HG03575 (cell line): ENCODE data around the gene SLC19A1.

Source experiments
- ATAC-seq: cut with Tn5 transposase; IDR thresholded peaks from one replicate; pipeline ENCODE4 v1.9.1; 2021; ENCODE audit not compliant: unreplicated experiment, insufficient number of reproducible peaks, low FRiP score; ENCODE audit errors: extremely low read depth

Gene SLC19A1

DNA sequence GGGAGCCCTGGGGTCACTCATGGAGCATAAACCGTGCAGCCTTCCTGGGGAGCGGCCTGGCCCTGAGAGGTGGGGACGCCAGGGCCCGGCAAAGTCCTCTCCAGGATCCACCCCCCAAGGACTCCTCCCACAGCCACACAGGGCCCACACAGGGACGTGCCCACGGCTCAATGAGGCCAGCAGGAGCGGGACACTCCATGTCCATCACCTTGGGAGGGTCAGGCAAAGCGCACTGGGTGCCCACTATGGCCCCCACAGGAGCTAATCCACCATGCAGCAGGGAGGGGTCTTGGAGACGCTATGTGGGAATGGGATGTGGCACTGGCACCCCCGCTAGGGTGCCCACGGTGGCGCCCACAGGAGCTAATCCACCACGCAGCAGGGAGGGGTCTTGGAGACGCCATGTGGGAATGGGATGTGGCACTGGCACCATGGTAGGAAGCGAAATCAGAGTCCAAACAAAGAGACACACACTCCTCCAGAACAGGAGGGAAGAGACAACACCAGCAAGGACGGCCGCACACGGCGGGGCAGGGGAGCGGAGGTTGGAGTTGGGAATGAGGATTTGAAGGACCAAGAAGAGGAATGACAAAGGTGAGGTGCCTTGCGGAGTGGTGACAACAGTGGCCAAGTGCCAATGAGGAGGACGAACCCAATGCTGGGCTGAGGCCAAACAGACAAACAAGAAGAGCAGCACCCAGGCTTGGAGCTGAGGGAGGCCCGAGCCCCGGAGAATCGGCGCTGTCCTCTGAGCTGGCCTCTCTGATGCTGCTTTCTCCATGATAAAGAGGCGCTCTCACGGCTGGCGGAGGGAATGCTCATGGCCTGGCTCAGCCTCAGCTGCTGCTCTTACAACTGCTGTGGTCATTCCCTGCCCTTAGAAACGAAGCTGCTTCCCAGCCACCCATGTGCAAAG lies 18.1 kb upstream of the SLC19A1 start:
- ATAC-seq, result no peak

DNA sequence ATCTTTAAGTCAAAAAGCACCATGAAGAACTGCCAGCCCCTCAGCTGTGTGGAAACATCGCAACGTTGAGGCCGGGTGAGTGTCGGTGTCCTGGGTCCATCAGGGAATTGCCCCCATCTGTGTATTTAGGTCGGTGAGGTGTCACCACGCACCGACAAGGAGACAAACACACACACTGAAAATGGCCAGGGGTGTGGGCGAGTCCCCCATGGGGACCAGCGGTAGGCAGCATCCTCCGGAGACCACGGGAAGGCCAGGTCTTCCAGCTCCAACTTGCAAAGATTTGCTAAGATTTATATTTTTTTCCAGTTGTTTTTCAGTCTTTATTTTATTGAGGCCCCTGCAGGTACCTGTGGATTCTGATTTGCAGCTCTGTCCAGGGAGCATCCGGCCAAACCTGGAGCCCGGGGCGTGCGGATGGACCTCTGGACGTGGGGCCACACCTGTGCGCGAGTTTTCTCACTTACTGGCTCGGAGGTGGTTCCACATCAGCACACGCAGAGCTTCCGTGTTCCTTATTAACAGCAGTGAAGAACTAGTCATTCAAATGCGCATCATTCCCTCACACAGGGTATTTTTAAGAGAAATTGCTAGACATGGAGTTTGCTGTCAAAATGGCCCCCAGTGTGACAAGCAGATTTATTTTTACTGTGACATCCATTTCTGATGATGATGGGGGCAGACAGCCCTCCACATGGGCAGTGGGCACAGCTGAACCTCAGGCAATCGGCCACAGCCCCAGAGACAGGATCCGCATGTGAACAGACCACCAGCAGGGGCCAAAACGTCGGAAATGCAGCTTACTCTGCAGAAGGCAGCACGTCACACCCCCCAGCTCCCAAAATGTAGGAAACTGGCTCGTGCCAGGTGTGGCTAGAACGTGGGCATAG lies 17.2 kb upstream of the SLC19A1 start:
- no peak for ATAC-seq

DNA sequence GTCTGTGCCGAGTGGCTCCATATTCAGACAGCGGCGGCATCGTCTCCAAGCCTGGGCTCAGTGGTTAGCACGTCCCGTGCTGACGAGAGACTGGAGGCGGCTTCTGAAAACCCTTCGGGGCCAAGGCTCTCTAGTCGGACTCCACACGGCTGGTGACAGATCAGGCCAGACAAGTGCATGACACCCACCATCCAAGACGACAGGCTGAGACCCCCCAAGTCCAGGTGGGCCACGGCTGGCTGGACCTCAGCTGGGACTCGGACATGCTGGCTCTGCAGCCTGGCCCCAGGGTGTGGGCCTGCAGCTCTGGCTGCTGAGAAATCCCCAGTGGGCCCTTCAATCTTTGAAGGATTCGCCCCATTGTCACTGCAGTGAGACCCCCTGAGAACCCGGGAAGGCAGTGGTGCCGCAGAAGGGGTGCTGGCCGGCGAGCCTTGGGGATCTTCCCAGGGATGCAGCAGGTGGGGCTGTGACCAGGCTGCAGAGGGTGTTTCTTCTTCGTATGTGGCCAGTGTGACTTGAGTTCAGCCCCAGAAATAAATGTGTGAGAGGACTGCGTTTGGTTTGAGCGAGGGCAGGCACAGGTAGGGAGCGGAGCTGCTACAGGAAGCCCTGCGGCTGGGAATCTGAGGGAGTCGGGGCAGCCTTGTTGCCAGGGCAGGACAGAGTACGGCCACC lies 15.9 kb upstream of the SLC19A1 start:
- ATAC-seq, result no peak

DNA sequence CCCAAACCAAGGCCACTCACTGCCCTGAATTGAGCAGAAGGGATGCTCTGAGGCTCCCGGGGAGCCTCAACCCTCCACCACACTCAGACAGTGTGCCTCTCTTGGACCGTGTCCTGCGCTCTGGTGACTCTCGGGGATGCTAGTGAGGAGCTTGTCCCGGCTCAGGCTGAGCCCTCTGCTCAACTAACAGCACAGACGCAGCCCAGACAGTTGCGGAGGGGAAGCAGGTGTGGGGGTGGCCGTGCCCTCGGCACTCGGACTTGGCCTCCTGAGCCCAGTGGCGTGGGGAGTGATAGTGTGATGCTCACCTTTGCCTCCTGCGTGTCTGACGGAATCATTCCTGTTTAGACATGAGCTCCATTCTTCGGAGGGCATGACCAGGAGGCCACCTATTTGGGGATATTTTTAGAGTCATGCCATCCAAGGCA lies 15.4 kb upstream of the SLC19A1 start:
- no peak for ATAC-seq

DNA sequence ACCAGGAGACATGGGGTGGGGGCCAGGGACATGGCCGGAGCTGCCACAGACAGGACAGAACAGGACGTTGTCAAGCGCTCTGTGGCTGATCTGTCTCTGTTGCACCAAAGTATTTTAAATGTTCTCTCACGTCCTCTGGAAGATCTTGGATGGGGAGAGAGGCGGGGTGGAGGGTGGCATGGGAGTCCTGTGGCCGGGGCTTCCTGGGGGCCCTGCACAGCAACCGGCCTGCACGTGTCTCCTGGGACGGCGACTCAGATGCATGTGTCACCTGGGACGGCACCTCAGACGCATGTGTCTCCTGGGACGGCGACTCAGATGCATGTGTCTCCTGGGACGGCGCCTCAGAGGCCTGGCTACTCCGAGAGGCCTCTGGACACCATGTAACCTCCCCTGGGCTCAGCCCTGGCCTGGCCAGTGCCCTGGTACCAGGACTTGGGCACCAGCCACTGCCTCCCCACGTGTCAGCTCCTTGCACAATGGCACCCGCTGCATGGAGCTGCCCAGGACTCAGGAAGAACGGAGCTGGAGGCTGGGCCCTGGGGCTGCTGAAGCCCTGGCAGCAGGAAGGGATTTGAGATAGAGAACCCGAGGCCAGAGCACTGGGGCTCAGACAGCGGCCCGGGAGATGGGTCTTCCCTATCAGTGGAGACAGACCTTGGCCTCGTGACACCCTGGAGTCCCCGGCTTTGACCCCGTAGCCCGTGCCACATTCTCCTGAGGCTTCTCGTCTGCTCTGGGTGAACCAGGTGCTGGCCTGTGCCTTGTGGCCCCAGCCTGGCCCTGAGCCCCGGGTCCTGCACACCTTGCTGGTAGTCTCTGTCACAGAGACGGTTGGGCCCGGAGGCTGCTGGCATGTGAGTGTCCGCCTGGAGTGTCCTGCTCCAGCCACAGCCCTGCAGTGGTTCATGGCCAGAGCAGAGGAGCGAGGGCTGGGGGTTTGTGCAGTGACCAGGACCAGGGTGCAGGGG lies 14.7 kb upstream of the SLC19A1 start:
- ATAC-seq, result no peak

DNA sequence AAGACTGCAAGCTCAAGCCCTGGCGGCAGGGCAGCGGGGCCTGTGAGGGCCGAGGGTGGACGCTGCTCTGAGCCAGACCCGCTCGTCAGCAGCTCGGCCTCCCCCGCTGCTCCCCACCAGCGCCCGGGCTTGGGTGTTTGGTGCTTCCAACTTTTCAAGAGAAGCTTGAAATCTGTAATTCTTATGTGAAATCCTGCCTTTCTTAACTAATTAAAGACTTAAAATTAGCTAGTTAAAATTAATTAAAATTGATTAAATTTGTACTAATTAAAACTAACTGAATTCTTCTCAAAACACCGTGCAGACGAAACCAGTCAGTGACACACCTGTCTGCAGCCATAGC lies 14.0 kb upstream of the SLC19A1 start:
- ATAC-seq, result no peak

DNA sequence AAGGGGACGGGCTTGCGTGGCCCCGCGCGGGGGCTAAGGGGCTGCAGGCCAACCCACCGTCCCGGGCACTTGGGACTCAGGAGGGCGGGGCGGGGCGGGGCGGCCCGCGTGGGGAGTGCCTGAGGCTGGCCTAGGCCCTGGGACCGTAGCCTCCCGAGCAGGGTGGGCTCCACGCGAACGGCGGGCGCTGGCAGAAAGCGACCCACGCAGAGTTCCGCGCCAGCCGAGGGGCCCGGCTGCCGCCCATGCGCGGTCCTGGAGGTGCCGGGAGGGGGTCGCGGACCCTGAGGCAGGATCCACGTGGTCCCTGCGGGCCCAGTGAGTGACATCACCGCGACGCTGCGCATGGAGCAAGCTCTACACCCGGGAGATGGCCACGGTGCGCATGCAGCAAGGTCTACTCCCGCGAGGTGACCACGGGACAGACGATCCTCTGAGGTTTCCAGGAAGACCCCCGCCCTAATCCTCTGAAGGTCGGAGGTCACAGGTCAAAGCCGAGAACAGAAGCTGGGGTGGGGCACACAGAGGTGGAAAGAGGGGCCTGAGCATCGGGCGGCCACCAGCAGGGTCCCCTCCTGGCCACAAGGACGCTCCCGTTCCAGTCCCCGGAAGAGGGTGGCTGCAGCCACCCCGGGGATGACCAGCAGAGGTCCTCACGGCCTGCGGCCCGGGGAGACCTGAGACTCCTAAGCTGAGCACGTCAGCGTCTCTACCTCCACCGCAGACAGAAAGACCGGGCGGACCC lies 13.5 kb upstream of the SLC19A1 start:
- no peak for ATAC-seq

DNA sequence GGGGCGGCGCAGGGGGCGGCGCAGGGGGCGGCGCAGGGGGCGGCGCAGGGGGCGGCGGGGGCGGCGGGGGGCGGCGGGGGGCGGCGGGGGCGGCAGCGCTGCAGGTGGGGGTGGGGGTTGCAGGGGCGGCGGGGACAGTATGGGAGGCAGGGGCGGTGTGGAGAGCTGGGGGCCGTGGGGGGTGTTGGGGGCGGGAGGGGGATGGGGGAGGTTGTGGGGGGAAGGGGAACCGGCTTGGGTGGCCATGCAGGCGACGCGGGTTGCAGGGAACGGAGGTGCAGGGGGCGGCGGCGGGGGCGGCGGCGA lies 13.0 kb upstream of the SLC19A1 start:
- no peak for ATAC-seq

DNA sequence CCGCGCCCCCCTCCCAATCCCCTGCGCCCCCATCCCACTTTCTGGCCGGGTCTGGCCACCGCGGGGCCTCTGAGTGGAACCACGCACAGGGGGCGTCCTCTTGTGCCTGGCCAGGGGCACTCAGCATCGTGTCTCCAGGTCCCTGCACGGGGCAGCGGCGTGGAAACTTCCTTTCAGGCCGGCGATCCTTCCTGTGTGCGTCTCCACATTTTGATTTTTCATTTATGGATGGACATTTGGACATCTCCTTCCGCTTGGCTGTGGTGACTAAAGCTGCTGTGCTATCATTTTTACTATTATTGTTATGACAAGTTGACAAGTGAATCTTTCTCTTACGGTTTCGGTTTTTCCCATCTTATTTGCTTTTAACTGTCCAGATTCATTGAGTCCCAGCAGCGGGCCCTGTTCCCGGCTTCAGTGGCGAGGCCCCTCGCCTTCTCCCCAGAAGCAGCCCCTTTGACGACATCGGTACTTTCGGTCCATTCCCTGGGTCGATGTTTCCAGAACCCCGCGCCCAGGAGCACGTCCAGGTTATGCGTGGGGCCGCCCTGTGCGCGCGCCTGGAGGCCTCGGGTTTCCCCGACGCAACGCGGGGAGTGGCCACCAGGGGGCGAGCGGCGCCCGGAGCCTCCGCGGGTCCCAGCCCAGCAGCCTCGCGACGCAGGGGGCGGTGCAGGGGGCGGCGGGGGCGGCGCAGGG lies 12.4 kb upstream of the SLC19A1 start:
- no peak for ATAC-seq

DNA sequence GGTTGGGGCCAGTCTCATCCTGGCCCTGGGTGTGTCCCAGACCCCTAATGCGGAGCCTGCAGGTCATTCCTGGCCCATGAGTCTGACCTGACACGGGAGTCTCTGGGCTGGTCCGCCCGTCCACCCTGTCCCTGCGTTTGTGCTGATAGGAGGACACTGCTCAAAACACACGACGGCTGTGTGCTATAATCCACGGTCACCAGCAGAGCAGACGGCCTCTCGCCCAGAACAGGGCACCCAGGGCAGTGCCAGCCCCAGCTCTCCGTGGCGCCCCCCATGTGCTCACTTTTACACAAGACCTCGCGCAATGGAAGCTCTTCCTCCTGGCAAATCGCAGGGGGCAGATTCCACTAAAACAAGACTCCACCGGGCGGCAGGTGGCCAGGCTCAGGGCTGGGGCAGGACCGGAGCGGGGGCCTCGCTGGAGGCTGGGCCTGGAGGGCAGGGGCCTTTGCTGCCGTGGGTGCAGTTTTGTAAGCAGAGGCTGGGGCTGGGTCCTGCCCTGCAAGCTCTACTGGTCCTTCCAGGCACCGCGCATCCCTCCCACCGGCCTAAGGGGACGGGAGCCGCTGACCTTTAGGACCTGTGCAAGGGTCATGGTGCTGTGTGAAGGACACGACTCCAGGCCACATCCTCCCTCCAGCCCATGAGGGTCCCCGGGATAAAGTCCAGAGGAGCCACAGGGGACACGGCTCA lies 10.6 kb upstream of the SLC19A1 start:
- ATAC-seq, result no peak

DNA sequence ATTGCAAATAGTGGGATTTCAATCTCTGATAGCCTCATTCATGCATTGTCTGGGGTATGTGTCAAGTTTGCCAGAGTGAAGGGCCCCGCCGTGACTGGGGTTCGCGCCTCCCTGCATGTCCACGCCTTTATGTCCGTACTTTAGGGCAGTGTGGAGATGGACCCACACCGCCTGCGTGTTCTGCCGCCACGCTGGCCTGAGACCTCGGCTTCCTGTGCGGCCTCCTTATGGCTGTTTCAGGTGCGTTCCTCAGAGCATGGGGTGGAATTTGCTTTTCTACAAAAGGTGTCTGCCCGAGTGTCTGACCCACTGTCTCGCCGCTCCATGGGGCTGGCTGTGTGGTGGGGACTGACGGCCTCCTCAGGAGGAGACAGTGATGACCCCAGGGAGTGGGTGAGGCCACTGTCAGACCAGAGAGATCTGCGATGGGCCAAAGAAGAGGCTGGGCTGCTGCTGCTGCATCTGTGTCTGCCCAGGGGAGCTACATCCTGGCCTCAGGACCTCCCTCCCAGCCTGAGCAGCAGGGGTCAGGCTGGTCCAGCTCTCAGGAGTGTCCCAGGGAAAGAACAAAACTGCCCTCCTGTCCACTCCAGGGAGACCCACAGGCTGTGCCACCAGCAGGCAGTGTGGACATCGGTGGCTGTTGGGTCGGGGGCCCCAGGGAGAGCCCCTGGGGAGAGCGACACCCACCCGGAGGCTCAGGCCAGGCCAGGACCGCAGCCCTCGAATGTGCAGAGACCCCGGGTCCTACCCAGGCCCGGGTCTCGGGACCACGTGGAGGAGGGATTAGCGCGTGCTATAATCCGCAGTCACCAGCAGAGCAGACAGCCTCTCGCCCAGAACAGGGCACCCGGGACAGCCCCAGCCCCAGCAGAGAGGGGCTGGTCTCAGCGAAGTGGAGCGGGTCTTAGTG lies 9.8 kb upstream of the SLC19A1 start:
- ATAC-seq, result no peak

DNA sequence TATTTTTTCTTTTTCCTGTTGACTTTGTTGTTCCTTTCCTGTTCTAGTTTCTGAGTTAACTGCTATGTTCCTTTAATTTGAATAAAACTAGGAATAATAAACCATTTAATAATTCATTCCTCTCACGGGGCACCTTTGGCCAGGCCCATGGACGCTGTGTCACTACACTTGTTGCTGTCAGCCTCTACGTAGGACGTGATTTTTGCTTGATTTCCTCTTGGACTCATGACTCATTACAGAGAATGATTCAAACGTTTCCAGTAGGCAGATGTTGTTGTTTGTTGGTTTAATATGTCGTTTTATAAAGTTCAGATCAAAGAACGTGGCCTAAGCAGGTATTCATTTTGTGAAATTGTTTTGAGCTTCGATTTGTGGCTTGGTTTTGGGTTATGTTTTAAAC lies 9.1 kb upstream of the SLC19A1 start:
- ATAC-seq, result no peak

DNA sequence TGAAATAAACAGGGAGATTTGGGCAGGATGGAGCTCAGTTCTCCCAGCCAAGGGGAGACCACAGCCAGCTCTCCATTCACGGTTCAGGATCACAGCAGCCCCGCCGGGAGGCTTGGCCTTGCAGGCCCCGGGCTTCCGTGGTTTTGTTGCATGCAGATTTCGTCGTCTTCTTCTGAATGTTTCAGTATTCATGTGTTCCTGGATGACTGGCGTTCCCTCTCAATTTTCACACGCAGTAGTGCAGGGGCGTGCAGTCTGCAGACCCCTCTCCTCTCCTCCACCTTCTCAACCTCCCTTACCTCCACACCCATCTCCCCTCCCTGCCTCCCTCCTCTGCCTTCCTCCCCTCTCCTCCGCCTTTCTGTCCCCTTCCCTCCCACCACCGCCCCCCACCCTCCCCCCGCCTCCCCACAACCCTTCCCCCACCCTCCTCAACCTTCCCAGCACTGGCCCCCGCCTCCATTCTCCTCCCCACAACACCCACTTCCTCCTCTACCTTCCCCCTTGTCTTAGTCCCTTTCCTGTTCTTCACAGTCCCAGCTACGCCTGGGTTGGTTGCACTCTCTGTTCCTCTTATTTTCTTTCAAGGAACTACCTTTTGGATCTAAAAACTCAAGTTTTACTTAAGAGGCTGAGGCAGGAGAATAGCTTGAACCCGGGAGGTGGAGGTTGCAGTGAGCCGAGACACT lies 8.4 kb upstream of the SLC19A1 start:
- ATAC-seq, result no peak

DNA sequence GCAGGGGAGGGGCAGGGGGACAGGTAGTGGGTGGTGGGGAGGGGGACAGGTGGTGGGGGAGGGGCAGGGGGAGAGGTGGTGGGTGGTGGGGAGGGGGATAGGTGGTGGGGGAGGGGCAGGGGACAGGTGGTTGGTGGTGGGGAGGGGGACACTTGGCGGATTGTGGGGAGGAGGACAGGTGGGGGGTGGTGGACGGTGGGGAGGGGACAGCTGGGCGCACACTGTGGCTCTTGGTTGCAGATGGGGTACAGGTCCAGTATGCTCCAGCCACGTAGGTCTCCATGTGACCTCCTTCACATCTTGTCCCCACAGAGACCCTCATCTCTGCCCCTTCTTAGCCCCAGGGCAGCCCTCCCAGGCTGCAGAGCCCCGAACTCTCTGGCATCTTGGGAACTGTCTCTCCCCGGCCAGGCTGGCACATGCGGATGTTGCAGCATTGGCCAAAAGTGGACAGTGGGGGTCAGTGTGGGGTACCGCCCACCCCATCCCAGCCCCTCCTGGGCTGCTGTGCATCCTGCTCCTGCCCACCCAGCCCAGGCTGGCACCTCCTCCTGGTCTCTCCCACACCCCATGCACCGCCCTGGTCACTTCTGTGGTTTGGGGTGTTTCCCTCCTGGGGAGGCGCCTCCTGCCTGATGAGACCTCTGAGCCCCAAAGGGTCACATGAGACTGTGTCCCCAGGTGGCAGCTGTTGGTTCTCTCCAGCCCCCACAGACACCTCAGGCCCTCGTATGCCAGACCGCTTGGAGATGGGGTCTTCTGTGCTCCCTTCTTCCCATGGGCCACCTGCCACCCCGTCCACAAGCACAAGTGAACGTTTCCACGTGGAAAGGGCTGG lies 7.6 kb upstream of the SLC19A1 start:
- no peak for ATAC-seq
